ENCODE results near the gene MOCS3.
"Not testable (repeated sequence)": the region's sequence is repeated elsewhere in the genome, so short reads cannot be mapped to it uniquely, and the experiment has no call there.

MOCS3 gene

DNA sequence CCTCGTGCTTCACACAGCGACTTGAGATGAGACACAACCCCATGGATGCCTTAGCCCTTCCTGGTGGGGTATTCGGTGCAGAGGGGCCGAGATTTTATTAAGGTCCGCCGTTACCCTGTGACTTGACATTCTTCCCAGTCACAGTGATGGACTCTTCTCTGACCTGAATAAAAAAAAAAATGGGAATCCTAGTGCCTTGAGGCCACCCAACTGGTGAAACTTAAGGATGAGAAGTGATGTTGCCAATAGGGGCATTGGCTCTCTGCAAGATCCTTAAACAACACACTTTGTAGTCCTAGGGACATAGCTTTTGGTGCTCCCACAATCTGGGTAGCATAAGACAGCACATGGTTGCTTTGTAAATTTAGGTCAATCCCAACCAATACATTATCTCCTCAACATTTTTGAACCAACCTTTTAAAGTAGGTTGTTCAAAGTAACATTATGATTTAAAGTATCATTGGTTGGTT is 26.6 kb upstream of the MOCS3 start:
- no peak for DNase-seq (ENCODE audit: low spot score)

DNA sequence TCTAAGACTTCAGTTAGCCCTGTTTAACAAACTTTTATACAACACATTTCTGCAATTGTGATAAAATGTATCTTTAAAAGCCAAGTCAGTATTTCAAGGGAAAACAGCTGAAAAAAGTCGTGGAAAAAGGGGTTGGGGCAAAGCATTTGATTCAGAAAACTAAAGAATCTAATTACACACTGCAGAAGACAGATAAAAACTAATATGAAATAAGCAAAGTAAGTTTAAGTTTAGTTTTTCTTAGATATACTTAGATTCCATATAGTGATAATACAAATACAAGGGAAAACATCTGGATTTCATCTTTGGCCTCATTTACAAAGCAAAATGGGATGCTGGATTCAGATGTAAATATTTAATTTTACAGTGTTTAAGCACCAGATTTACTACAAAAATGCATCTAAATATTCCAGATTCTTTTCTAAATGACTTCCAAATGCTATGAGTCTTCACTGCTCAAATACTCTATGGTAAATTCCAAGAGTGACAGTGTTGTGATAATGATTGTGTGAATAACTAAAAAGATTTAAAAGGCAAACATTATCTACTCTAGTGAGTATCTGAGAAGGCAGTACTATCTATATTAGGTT is 25.8 kb upstream of the MOCS3 start:
- DNase-seq (ENCODE audit: low spot score): no peak

DNA sequence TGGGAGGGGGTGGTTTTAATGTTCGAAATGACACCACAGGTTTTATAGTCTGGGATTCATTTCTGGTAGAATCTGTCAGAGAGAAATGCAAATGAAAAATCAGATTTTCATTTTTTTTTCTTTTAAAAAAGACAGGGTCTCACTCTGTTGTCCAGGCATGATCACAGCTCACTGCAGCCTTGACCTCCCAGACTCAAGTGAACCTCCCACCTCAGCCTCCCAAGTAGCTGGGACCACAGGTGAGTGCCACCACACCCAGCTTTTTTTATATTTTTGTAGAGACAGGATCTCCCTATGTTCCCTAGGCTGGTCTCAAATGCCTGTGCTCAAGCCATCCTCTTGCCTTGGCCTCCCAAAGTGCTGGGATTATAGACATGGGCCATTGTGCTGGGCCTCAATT is 25.0 kb upstream of the MOCS3 start:
- DNase-seq (ENCODE audit: low spot score): no peak

DNA sequence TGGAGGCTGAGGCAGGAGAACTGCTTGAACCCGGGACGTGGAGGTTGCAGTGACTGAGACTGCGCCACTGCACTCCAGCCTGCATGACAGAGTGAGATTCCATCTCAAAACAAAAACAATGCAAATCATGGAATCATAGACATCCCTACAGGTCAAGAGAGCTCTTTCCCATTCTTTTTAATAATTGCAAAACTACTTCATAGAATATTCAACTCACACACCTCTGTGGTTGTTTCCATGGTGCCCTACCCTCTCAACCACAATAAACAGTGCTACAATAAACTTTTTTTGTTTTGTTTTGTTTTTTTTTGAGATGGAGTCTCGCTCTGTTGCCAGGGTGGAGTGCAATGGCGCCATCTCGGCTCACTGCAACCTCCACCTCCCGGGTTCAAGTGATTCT is 15.5 kb upstream of the MOCS3 start:
- DNase-seq (ENCODE audit: low spot score): no peak

DNA sequence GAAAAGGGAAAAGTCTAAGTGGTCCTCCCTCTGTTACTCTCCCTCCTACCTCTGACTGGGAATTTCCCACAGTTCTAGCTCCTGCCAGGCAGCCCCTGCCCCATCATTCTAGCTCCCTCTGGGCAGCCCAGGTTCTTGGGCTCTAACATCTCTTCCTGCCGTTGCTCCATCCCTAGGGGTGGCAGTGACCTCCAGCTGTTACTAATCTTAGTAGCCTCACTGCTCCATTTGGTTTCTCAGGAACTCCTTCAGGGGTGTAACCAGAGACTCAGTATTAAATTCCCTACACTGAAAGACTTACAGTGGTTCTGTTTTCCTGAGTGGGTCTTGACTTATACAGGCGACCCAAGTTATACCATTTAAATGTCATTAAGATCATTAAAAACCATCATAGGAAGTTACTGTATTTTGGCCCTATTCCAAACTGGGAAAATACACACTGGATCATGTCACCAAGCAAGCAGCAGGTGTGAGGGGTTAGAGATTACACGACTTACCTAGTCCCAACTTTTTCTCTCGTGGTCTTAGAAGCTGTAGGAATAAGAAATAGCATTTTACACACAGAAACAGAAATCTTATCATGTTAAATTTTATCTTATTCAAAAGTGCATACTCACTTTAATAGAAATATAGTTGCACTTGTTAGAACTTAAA is 10.4 kb upstream of the MOCS3 start:
- DNase-seq (ENCODE audit: low spot score): no peak

DNA sequence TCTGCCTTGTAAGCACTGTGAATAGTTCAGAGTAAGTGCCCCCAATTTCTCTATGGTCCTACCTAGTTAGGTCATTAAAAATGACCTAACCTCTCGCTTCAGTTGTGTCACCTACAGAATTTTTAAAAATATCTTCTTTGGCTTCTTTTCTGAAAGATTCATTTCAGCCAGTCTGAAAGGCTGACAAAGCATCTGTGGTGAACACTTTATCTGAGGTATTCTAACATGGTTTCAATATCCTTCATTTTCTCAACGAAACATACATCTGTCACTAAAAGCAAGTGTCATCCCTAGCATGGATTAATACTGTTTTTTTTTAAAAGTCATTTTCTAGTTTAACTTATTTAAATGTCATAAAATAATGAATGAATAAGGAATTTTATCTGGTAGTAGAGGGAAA is 5.4 kb upstream of the MOCS3 start:
- DNase-seq (ENCODE audit: low spot score): no peak

DNA sequence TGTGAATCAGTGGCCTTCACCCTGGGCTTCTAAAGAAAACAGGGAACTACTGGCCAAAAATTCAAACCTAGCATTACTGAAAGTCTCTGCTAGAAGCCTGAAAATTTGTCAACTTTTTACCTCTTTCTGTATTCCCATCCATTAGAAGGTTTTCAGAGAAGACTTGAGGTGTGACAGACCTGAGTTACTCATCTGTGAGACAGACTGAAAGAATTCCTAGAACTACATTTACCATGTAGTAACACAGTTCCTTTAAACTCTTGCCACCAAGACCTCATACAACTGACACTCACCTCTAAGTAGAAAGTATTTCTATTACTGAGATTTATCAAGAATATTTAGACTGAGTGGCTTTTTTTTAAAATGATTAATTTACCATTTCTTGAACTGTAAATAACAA is 4.8 kb upstream of the MOCS3 start:
- DNase-seq (ENCODE audit: low spot score): no peak

DNA sequence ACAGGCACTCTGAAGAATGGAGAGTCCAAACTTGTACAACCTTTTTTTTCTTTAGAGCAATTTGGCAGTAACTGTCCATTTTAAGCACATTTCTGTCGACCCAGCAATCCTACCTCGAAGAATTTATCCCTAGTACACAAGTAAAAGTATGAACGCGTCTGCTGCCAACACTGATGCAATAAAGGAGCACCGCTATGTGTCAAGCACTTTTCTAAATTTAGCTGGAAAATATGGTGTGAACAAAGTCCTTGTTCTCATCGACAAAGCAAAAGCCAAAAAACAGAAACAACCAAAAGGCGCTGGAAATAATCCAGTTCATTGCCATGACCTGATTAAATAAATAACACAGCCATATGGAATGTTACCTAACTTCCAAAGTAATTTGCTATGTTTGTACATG is 1.3 kb upstream of the MOCS3 start:
- DNase-seq (ENCODE audit: low spot score): no peak

DNA sequence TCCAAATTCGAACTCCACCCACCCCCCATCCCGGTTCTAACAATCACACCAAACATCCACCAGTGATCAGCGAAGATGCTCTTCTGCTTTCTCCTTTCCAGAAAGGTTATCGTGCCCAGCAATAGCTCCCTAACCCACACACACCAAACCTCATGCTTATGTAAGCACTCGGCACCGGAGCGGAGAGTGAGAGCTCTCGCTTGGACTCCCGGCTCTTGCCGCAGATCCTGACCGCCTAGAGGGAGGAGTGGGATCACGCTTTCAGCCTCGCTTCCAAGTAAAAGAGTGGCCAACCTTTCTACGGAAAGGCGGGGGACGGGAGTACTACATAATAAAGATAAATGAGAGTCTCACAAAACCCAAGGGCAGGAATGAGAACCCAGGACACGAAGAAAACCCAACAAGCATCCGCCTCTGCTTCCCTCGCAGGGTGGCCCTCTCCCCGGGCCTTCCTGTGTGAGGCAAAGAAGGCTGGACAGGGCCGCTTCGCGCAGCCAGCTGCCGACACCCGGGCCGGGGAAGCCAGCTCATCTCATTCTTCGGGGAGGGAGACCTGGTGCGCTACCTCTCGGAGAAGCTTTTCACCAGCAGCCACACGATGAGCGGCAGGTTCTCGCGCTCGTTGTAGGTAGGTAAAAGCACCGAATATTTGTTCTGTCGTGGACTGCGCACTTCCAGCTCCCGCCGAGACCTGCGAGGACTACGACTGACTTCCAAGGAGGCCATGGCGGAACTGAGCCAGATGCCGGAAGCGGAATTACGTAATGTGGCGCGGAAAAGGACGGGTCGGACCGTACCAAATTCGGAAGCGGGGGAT is 612 bp upstream of the MOCS3 start, which contains the start of gene DPM1:
Gene DPM1, minus strand, starts transcription at position 735 of the 817 bp plus-strand sequence. Its CDS starts 9 bp downstream, at position 726.
- peak; percentile 92 for DNase-seq (ENCODE audit: low spot score)

DNA sequence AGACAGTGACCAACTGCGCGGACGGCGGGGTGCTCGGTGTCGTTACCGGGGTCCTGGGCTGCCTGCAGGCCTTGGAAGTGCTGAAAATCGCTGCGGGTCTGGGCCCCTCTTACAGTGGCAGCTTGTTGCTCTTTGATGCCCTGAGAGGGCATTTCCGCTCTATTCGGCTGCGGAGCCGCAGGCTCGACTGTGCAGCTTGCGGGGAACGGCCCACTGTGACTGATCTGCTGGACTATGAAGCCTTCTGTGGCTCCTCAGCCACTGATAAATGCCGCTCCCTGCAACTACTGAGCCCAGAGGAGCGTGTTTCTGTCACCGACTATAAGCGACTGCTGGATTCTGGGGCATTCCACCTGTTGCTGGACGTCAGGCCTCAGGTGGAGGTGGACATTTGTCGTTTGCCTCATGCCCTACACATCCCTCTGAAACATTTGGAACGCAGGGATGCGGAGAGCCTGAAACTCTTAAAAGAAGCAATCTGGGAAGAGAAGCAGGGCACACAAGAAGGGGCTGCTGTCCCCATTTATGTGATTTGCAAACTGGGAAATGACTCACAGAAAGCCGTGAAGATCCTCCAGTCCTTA is 1.0 kb downstream of the MOCS3 start:
- DNase-seq (ENCODE audit: low spot score): no peak

DNA sequence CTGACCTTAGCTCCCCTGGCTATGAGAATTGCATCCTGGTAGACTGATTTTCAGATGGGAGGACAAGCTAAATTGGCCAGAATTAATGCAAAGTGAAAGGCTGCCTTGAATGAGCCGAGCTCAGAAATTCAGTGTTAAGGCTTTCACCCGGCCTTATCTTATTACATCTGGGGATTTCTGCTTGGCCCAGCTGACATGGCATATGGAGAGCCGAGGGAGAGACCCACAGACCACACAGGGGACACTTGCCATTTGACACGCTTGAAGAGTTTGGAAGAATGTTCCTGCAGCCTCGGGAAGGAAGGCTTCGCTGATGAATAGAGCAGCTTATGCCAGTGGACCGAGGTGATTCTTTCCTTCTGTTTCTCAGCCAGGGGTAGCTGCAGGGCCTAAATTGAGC is 9.0 kb downstream of the MOCS3 start:
- DNase-seq (ENCODE audit: low spot score): no peak

DNA sequence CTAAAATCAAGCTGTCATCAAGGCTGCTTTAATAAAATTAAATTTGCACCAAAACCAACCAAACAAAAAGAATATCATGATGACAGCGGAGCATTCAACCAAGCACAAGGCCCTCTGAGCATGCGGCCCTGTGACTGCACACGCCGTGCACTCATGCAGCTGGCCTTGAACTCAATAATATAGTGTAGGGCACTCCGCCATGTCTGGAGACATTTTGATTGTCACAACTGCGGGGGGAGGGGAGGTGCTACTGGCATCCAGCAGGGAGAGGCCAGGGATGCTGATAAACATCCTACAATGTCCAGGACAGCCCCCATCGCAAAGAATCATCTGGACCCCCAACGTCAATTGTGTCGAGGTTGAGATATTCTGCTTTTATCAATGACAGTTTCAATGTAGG is 9.7 kb downstream of the MOCS3 start:
- no peak for DNase-seq (ENCODE audit: low spot score)

DNA sequence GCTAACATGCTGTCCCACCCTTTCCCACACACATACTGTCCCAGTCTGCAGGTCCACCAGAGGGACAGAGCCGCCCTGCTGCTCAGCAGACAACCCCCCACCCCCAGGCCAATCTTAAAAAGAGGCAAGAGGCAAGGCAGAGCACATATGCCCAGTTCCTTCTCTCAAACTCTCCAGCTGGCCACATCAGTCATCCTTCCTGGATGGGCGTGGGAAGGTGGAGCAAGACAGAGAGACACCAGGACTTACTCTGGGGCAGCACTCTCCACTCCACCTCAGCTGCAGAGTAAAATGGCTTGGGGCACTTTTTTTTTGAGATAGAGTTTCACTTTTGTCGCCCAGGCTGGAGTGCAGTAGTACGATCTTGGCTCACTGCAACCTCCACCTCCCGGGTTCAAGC is 10.8 kb downstream of the MOCS3 start:
- no peak for DNase-seq (ENCODE audit: low spot score)

DNA sequence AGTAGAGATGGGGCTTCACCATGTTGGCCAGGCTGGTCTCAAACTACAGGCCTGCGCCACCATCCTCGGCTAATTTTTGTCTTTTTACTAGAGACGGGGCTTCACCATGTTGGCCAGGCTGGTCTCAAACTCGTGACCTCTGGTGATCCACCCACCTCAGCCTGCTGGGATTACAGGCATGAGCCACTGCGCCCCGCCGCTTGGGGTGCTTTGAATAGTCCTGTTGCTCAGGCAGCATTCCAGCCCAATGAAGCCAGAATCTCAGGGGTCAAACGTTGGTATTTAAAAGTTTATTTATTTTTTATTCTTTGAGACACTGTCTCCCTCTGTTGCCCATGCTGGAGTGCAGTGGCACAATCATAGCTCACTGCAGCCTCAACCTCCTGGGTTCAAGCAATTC is 11.3 kb downstream of the MOCS3 start:
- no peak for DNase-seq (ENCODE audit: low spot score)

DNA sequence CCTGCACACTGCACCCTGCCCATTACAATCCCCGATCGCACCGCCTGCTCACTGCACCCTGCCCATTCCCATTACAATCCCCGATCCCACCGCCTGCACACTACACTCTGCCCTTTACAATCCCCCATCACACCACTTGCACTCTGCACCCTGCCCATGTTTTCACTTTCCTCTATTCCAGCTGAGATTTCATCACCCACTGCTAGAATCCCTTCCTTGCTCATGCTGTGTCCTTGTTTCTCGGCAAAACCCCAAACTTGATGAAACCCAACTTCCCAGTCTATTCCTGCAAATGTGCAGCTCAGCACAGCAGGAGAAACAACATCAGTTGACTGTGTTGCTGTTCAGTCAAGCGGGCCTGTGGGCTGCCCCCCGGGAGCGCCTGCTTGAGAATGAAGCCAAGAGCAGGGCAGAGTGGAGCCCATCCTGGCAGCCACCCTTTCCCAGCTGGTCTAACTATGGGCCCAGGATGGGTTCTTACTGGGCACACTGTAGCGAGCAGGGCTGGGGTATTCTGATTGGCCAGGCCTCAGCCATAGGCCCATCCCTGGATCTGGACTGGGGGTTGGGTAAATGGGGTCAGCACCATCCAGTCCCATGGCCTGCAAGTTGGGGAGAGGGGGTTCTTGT is 17.2 kb downstream of the MOCS3 start:
- DNase-seq (ENCODE audit: low spot score): no peak

DNA sequence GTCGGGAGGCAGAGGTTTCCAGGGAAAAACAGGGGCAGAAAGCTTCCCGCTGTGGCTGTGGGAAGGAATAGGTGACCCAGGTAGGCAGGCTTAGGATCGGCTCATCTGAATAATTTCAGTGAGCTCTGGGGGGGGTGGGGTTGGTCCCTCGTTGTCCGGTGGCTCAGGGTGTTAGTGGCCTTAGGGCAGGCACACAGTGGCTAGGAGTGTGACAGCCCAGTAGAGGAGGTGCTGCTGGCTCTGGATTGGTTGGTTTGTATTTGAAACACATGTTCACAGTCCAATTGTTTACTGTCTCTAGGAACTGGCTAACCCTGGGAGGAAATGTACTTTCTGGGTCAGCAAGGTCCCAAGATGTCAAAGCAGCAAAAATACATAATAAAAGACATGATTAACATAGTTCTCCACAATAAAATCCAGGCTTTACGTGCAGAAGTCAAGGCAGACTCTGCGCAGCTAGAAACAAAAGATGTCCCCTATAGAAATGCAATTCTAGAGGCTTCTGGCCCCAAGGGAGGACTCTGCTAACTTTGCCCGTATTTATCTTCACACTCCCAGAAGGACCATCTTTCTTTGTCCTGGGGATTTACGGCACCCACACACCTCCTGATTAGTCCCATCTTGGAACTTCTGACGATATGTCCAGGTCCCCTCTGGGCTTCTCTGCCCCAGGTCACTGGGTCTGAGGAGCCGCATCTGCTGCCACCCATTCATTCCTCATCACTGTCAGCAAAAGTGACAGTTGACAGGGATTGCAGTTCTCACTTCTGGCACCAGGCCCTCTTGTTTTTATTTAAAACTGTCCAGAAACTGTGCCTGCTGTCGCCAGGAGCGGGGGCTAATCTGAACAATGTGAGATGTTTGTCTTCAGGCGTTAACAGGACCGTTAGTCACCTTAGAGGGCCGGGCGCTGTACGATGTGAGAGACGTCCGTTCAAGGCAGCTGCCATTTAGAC is 18.7 kb downstream of the MOCS3 start:
- DNase-seq (ENCODE audit: low spot score): no peak

DNA sequence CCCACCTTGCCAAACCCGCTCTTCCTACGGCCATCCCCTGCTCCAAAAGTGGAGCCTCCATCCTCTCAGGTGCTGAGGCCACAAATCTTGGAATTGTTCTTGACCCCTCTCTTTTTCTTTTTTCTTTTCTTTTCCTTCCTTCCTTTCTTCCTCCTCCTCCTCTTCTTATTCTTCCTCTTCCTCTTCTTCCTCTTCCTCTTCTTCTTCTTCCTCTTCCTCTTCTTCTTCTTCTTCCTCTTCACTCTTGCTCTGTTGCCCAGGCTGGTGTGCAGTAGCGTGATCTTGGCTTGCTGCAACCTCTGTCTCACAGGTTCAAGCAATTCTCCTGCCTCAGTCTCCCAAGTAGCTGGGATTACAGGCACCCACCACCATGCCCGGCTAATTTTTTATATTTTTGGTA is 19.9 kb downstream of the MOCS3 start:
- DNase-seq (ENCODE audit: low spot score): not testable (repeated sequence)

DNA sequence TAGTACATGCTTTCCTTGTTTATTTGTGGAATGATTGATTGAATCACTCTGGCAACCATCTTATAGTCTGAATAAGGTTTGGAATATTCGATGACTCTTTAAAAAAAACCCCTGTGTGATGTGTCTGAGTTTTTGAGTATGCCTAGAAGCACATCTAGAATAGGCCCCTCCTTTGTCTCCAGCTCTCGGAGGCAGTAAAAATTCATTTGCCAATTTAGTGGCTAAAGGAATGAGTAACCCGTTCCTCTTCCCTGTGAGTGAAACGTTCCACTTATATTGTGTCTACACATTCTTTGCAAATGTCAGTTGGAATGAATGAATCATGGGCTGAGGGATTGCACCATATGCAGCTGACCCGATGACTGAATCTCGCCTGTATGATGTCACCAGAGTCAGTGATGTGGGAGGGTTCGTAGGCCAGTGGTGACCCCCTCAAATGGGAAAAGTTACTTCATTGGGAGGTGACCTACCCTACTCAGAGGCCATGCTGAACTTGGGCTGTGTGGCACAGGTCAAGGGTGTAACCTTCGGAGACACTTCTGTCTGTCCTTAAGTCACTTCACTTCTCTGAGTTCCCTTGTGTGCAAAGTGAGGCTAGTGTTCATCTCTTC is 21.6 kb downstream of the MOCS3 start:
- DNase-seq (ENCODE audit: low spot score): no peak

DNA sequence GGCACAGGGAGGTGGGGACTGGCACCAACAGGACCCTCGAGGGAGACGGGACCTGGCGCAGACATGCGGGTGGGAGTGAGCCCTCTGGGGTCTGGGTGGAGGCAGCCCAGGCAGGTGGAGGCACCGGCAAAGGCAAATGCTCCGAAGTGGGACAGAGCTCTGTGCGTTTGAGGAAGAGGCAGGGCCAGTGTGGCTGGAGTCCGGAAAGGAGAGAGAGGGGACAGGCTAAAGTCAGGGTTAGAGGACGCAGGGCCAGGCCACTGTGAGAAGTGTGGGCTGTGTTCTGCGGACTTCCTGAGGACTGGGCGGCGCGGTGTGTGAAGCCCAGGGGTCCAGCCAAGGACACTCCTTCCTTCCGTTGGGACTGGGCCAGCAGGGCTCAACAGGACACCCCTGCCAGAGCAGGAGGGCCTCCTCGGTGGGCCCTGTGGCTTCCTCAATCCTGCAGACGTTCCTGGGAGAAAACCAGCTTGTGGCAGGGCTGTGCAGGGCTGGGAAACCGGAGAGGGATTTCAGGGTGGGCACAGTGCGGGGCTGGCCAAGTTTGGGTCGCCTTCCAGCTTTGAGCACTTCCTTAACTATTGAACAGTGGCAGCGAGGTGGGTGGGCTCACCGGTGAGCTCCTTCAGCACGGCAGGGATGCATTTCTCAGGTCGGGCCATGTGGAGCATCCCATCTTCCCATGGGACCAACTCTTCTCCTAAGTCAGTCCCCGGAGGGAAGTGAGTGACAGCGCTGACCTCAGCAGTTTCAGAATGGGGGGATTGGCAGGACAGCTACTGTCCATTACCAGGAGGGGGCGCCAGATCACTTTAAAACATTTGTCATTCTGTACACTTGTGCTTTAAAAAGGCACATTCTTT is 22.5 kb downstream of the MOCS3 start:
- DNase-seq (ENCODE audit: low spot score): no peak

DNA sequence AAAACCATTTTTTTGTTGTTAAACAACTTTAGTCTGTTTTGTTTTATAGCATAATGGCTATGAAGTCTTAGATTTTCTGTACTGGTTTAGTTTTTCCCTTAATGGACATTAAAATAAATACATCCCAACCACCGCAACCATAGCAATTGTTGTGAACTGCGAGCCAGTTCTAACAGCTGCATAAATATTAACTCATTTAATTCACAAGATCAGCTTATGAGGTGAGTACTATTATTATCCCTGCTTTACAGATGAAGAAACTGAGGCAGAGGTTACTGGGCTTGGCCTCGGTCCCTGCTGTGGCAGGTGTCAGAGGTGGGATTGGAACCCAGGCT is 23.1 kb downstream of the MOCS3 start:
- no peak for DNase-seq (ENCODE audit: low spot score)

All from left forelimb (tissue), 1 donor.